Activated T-cell treated with anti-CD3 and anti-CD28 coated beads for 48 hours (primary cell): ENCODE measurements around the gene TSACC.

ENCODE experiments used
- DNase-seq: peaks from one replicate; pipeline ENCODE4 v3.0.0-alpha.2; 2020; ENCODE audit warnings: low read depth

Gene TSACC

GRCh38 chr1:156394082-156394481, 55.8 kb downstream of the TSACC start:
- no peak for DNase-seq

GRCh38 chr1:156394835-156395461, 56.6 kb downstream of the TSACC start:
- DNase-seq = no peak
